ENCODE results near the gene PPP1R7.

The PPP1R7 gene

GRCh38 chr2:241199897-241200821 lies 49.9 kb downstream of the PPP1R7 start:
- Mint-ChIP-seq H3K36me3 (no peaks in the 10 kb centered on the region), H3K27me3 (no peaks in the 10 kb centered on the region), H3K9me3 (ENCODE audit: low read depth) (no peaks in the 10 kb centered on the region), H3K4me3 (no peak overlapping the region), H3K27ac (no peak overlapping the region), H3K4me1 (ENCODE audit: low read depth) (no peaks in the 10 kb centered on the region)

GRCh38 chr2:241200822-241201395 lies 50.6 kb downstream of the PPP1R7 start:
- no peaks in the 10 kb centered on the region for H3K27me3 Mint-ChIP-seq

GRCh38 chr2:241201445-241202267 lies 51.4 kb downstream of the PPP1R7 start:
- Mint-ChIP-seq H3K4me3 (no peak overlapping the region), H3K36me3 (no peaks in the 10 kb centered on the region), H3K4me1 (ENCODE audit: low read depth) (no peaks in the 10 kb centered on the region), H3K9me3 (ENCODE audit: low read depth) (no peaks in the 10 kb centered on the region), H3K27me3 (no peaks in the 10 kb centered on the region), H3K27ac (no peak overlapping the region)

More at GRCh38 chr2:241200822-241201395, 50.6 kb downstream of the PPP1R7 start:
- H3K4me1 Mint-ChIP-seq (ENCODE audit: low read depth) = no peaks in the 10 kb centered on the region
- H3K36me3 Mint-ChIP-seq = no peaks in the 10 kb centered on the region
- no peak overlapping the region for H3K27ac Mint-ChIP-seq
- H3K9me3 Mint-ChIP-seq (ENCODE audit: low read depth) = no peaks in the 10 kb centered on the region
- H3K4me3 Mint-ChIP-seq = no peak overlapping the region

DNA sequence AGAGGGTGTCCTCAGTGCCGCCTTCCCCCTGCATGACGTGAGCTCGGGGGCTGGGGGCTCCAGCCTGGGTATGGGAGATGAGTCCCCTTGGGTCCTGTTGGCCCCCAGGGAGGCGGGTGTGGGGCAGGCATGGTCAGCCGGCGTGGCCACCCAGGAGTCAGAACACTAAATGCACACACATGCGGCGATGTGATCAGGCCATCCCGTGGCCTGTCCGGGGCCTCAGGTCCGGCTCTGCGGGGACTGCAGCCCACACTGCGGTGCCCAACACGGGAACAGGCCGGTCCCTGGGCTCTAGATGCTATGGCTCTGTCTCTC lies 52.0 kb downstream of the PPP1R7 start:
- Mint-ChIP-seq H3K27ac (no peak overlapping the region), H3K4me1 (ENCODE audit: low read depth) (no peaks in the 10 kb centered on the region), H3K27me3 (no peaks in the 10 kb centered on the region), H3K36me3 (no peaks in the 10 kb centered on the region), H3K4me3 (no peak overlapping the region), H3K9me3 (ENCODE audit: low read depth) (no peaks in the 10 kb centered on the region)

- no peaks in the 10 kb centered on the region for H3K9me3 Mint-ChIP-seq (ENCODE audit: low read depth)
- no peaks in the 10 kb centered on the region for H3K36me3 Mint-ChIP-seq
- H3K4me3 Mint-ChIP-seq = no peak overlapping the region
- H3K27ac Mint-ChIP-seq = no peak overlapping the region
- H3K4me1 Mint-ChIP-seq (ENCODE audit: low read depth) = no peaks in the 10 kb centered on the region
- H3K27me3 Mint-ChIP-seq = no peaks in the 10 kb centered on the region
These were observed 52.4 kb downstream of the PPP1R7 start for GRCh38 chr2:241202681-241203080.

- no peaks in the 10 kb centered on the region for H3K27me3 Mint-ChIP-seq
- H3K4me3 Mint-ChIP-seq = no peak overlapping the region
- no peaks in the 10 kb centered on the region for H3K36me3 Mint-ChIP-seq
- no peak overlapping the region for H3K27ac Mint-ChIP-seq
- H3K4me1 Mint-ChIP-seq (ENCODE audit: low read depth) = no peaks in the 10 kb centered on the region
- H3K9me3 Mint-ChIP-seq (ENCODE audit: low read depth) = no peaks in the 10 kb centered on the region
These were observed 53.1 kb downstream of the PPP1R7 start for GRCh38 chr2:241203218-241204009.

GRCh38 chr2:241204010-241204384 lies 53.7 kb downstream of the PPP1R7 start:
- H3K36me3 Mint-ChIP-seq = no peaks in the 10 kb centered on the region
- H3K9me3 Mint-ChIP-seq (ENCODE audit: low read depth) = no peaks in the 10 kb centered on the region
- H3K27me3 Mint-ChIP-seq = no peaks in the 10 kb centered on the region
- no peak overlapping the region for H3K4me3 Mint-ChIP-seq
- no peak overlapping the region for H3K27ac Mint-ChIP-seq
- H3K4me1 Mint-ChIP-seq (ENCODE audit: low read depth) = no peaks in the 10 kb centered on the region

DNA sequence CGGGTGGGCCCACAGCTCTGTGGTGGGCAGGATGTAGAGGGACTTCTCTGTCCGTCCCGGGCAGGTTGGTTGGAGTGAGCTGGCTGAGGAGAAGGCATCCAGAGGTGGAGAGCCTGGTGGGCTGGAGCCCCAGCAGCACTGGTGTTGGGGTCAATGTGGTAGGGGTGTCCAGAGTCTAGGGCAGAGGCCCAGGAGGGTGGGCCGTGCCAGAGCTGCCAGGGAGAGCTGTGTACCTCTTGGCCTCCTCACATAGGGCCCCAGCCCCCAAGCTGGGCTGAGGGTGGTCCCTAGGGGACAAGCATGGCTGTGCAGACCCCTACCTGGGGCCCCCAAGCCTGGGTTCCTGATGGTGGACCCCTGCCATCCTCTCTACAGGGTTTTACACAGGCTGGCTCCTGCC lies 54.2 kb downstream of the PPP1R7 start:
- Mint-ChIP-seq H3K27me3 (no peaks in the 10 kb centered on the region), H3K9me3 (ENCODE audit: low read depth) (no peaks in the 10 kb centered on the region), H3K4me3 (no peak overlapping the region), H3K4me1 (ENCODE audit: low read depth) (no peaks in the 10 kb centered on the region), H3K36me3 (no peaks in the 10 kb centered on the region), H3K27ac (no peak overlapping the region)

GRCh38 chr2:241205086-241205485 lies 54.8 kb downstream of the PPP1R7 start:
- Mint-ChIP-seq H3K9me3 (ENCODE audit: low read depth) (no peaks in the 10 kb centered on the region), H3K4me1 (ENCODE audit: low read depth) (no peaks in the 10 kb centered on the region), H3K4me3 (no peak overlapping the region), H3K27me3 (no peaks in the 10 kb centered on the region), H3K36me3 (no peaks in the 10 kb centered on the region), H3K27ac (no peak overlapping the region)

DNA sequence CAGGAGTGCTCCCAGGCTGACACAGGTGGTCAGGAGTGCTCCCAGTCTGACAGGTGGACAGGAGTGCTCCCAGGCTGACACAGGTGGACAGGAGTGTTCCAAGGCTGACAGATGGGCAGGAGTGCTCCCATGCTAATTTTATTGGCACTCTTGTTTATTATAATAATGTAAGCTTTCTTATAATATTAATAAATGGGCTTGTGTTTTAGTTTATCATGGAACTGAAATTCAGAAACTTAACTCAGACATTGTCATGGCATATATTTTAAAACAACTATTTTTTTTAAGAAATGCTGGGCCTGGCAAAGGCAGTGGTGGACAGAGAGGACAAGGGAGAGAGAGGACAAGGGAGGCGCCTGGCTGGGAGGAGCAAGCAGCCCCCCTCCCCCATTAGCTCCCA lies 56.9 kb downstream of the PPP1R7 start:
- Mint-ChIP-seq H3K27me3 (no peaks in the 10 kb centered on the region), H3K4me1 (ENCODE audit: low read depth) (no peaks in the 10 kb centered on the region), H3K9me3 (ENCODE audit: low read depth) (no peaks in the 10 kb centered on the region), H3K4me3 (no peak overlapping the region), H3K36me3 (no peaks in the 10 kb centered on the region), H3K27ac (no peak overlapping the region)

DNA sequence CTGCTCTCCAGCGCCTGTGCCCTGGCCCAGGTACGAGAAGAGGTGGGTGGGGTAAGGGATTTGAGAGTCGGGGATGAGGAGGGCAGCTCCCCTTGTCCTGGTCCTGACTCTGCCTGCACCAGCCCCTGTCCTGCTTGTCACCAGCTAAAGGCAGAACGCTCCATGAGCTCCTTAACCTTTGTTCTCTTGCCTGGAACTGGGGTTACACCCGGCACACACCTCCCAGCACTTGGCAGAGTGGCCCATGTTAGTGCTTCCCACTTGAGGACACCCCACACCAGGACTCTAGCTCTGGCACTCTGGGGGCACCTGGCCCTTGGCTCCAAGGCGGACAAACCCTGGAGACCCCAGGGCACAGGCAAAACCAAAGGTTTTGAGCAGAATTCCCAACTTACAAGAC lies 57.4 kb downstream of the PPP1R7 start:
- Mint-ChIP-seq H3K27ac (no peak overlapping the region), H3K36me3 (no peaks in the 10 kb centered on the region), H3K4me1 (ENCODE audit: low read depth) (no peaks in the 10 kb centered on the region), H3K27me3 (no peaks in the 10 kb centered on the region), H3K4me3 (no peak overlapping the region), H3K9me3 (ENCODE audit: low read depth) (no peaks in the 10 kb centered on the region)

DNA sequence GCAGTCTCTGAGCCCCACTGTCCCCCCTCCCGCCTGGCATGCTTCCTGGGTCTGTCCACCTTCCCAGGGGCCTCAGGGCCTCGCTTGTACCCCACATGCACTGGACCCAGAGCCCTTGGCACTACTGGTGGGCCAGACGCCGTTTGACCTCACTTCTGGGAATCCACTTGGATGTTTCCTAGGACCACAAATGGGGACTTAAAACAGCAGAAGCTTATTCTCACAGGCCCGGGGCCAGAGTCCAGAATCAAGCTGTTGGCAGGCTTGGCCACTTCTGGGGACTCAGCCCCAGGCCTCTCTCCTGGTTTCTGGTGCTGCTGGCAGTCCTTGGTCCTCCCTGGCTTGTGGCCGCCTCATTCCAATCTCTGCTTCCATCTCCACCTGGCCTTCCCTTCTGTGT lies 57.8 kb downstream of the PPP1R7 start:
- H3K9me3 Mint-ChIP-seq (ENCODE audit: low read depth) = no peaks in the 10 kb centered on the region
- H3K36me3 Mint-ChIP-seq = no peaks in the 10 kb centered on the region
- no peak overlapping the region for H3K27ac Mint-ChIP-seq
- no peaks in the 10 kb centered on the region for H3K27me3 Mint-ChIP-seq
- no peaks in the 10 kb centered on the region for H3K4me1 Mint-ChIP-seq (ENCODE audit: low read depth)
- H3K4me3 Mint-ChIP-seq = no peak overlapping the region

GRCh38 chr2:241209271-241209670 lies 59.0 kb downstream of the PPP1R7 start:
- H3K4me3 Mint-ChIP-seq = no peak overlapping the region
- no peaks in the 10 kb centered on the region for H3K9me3 Mint-ChIP-seq (ENCODE audit: low read depth)
- H3K27me3 Mint-ChIP-seq = no peaks in the 10 kb centered on the region
- H3K27ac Mint-ChIP-seq = no peak overlapping the region
- H3K4me1 Mint-ChIP-seq (ENCODE audit: low read depth) = no peaks in the 10 kb centered on the region
- H3K36me3 Mint-ChIP-seq = no peaks in the 10 kb centered on the region

GRCh38 chr2:241211276-241211675 lies 61.0 kb downstream of the PPP1R7 start:
- H3K4me3 Mint-ChIP-seq = no peak overlapping the region
- H3K36me3 Mint-ChIP-seq = no peaks in the 10 kb centered on the region
- H3K4me1 Mint-ChIP-seq (ENCODE audit: low read depth) = no peaks in the 10 kb centered on the region
- no peaks in the 10 kb centered on the region for H3K9me3 Mint-ChIP-seq (ENCODE audit: low read depth)
- no peak overlapping the region for H3K27ac Mint-ChIP-seq
- no peaks in the 10 kb centered on the region for H3K27me3 Mint-ChIP-seq

DNA sequence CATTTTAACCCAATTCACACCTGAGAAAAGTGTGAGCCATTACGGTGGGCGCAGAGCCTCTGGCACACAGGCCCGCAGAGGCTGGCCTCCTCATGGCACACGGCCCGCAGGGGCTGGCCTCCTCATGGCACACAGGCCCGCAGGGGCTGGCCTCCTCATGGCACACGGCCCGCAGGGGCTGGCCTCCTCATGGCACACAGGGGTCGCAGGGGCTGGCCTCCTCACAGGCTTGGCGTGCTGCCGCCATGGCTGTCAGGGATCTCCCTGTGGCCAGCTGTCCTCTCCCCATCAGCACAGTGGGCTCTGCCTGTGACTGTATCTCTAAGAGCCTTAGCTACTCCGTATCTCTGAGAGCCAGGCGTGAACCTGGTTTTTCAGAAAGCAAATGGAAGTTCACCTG lies 62.8 kb downstream of the PPP1R7 start:
- Mint-ChIP-seq H3K36me3 (no peaks in the 10 kb centered on the region), H3K27me3 (no peaks in the 10 kb centered on the region), H3K27ac (no peak overlapping the region), H3K4me1 (ENCODE audit: low read depth) (peaks cover 2% of the 10 kb centered on the region), H3K4me3 (no peak overlapping the region), H3K9me3 (ENCODE audit: low read depth) (no peaks in the 10 kb centered on the region)
